Effector CD8-positive, alpha-beta T cell (primary cell): ENCODE data around the gene CNKSR3.

Experiments
- DNase-seq: peaks from one replicate; lab custom pipeline; 2025; lab: John Stamatoyannopoulos, UW

Gene CNKSR3

GRCh38 chr6:154502553-154502952, 7.9 kb downstream of the CNKSR3 start:
- DNase-seq: no peak

GRCh38 chr6:154501578-154501868, 9.0 kb downstream of the CNKSR3 start:
- no peak for DNase-seq

GRCh38 chr6:154500769-154501577, 9.5 kb downstream of the CNKSR3 start:
- no peak for DNase-seq

- no peak for DNase-seq
Observed at GRCh38 chr6:154499855-154500589, 10.5 kb downstream of the CNKSR3 start.

DNA sequence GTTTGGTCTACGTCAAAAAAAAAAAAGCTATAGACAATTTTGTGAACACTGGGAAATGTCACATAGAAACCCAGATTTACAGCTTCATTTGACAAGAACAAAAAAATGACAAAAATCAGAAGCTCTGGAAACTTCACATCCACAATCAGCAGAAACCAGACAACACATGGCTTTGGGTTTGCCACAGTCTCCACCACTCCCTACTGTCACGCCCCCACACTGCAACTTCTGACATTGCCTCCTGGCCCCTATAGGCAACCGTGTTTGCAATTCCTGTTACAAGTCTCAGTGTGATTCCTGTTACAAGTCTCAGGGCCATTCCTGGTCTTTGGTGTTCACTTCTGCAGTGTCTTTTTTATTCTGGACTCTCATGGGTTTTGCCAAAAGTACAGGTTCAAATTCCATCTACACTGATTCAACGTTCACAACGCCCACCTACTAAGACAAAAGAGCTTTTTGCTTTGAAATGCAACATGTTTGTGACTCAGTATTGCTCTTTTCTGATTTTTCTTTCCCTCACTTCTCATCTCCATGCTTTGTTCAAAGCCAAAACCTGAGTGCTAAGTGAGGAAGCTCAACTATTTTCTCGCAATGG, 12.0 kb downstream of the CNKSR3 start:
- no peak for DNase-seq

GRCh38 chr6:154496793-154497517, 13.5 kb downstream of the CNKSR3 start:
- no peak for DNase-seq

- no peak for DNase-seq
Observed at GRCh38 chr6:154496186-154496585, 14.3 kb downstream of the CNKSR3 start.

DNA sequence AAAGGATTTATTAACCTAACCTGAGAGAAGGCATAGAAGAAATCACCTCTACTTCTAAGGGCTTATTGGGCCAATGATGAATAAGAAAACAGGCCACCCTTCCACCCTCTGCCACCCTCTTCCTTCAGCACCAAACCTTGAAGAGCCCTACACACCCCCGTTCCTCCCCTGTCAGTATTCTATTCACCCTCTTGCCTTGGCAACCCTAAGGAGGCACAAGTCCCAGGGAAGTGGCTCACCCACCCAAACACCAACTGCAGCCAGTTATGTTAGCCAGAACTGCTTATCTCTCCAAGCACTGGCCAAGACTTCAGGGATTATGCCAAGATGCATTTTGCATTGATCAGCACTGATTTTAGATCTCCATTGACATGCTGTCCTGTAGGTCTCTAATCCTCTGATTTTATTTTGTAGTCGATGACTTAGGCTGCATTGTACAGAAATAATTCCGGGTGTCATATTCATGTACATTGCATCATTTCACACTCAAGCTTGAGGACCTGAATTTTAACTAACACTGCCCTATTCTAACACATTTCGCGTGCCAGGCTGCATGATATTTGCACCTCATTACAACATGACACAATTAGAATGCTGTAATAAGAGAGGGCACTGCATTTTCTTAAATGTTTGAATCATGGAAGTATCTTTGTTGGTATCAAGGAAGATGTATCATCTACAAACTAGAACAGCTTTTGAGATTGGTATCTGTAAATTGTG, 15.7 kb downstream of the CNKSR3 start:
- DNase-seq: no peak

DNA sequence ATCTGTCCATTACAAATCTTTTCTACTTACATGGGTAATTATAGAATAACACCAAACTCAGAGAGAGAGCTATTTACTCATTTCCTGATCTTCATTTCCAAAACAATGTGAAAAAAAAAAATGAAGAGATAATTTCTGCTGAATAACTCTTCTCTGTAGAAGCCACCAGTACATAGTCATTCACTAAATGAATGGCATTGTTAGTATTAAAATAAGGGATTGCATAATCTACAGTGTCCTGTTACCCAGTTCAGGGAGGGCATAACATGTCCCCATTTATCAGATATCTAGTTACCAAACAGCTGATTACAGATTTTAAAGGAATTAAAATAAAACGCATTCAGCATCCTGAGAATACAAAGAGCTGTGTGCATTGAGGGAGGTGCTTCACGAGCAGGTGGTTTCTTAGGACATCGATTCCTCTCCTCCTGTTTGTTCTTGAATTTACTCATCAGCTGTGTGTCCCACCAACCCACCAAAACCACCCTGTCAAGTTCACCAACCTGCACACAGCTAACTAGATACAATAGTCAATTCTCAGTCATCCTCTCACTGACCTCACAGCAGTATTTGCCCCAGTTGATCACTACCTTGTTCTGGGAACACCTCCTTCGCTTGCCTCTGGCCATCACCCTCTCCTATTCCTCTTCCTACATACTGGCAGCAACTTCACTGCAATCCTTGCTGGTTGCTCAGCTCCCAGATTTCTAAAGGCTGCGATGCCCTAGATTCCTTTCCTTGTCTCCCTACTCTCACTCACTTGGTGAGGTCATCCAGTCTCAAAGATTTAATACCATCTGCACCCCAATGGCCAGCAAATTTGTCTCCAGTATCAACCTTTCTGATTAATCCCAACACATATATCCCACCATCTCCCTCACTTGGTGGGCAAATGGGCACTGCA, 18.7 kb downstream of the CNKSR3 start:
- DNase-seq: no peak

GRCh38 chr6:154489822-154490221, 20.7 kb downstream of the CNKSR3 start:
- no peak for DNase-seq

- DNase-seq: no peak
Observed at GRCh38 chr6:154488802-154489437, 21.6 kb downstream of the CNKSR3 start.

DNA sequence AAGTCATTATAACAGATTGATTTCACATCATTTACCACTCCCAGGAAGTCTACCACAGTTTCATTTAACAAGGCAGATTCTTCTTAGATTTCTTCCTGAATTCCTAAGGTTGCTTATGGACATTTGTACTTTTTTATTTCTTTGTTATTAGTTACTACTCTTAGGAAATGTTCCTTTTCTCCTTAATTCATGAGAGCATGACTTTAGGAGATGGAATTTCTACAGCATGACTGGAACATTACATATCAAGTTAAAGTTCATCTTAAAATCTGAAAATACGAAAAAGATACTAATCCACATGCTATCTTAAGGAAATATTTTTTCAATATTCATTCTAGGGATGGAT, 22.3 kb downstream of the CNKSR3 start:
- DNase-seq: no peak

GRCh38 chr6:154487367-154488247, 22.9 kb downstream of the CNKSR3 start:
- no peak for DNase-seq

- DNase-seq: no peak
Observed at GRCh38 chr6:154485815-154486214, 24.7 kb downstream of the CNKSR3 start.

DNA sequence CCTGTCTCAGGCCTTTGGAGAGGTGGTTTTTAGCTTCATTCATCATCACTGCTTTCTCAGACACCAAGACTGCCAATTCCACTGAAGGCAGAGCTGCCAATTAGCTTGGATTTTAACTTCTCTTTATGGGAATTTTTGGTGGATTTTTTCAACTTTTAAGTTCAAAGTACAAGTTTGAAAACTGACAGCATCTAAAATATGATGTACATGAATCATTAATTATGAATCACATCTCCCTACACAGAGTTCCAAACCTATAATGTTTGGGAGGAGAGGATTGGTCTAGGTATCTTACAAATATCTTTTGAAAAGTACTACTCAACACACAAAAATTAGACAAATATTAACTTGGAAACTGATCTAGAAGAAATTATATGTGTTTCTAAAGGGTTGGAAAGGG, 25.5 kb downstream of the CNKSR3 start:
- DNase-seq: no peak

GRCh38 chr6:154482858-154483257, 27.6 kb downstream of the CNKSR3 start:
- DNase-seq: no peak

GRCh38 chr6:154481521-154482013, 28.9 kb downstream of the CNKSR3 start:
- DNase-seq: no peak

DNA sequence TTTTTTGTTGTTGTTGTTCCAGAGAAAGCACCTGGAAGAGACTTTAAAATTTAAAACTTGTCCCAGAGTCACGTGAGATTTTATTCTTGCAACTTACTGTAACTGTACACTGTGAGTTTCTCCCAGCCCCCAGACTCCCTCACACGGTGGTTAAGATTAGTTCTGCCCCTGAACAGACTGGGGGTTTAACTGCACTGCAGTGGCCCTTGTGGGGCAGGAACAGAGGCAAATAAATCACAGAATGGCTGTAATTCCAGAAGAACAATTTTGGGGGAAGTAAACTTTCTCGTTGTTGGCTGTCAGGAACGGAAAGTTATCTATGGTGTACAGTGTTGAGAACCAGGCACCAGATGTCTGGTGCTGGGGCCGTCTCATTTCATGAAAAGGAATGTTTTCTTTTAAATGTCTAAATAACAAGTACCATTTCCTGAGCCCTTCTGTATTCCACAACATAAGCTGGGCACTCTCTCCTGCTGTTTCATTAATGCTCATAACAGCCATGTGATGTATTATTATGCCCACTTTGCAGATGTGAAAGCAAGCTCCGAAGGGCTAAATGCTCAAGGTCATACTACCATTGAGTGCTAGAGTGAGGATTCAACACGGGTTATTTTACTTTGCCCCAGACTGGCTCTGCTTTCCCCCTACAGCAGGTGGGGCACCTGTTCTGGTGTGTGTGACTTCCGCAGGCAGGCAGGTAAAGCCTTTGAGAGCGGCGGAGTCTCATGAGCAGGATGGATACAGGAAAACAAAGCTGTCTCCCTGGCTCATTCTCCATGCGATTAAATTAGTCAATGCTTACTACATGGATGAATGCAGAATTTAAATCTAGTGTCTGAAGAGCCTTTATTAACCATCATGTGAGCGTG, 30.5 kb downstream of the CNKSR3 start:
- DNase-seq: no peak
